WTC11 (cell line): ENCODE data around the gene GUCY2D. TPM values are rescaled to one million over a fixed set of nuclear protein-coding genes. Genes with fewer than 3 reads are reported as not detected.

ENCODE experiments used
- ATAC-seq: fragments of 200-7000 bp; cut with Tn5 transposase; 2 replicates; pipeline ENCODE4 v1.10.0; 2021; ENCODE audit warnings: mild to moderate bottlenecking, moderate library complexity
- CTCF ChIA-PET: fragments of 300-600 bp; sonication (Branson Sonifier 250); formaldehyde crosslinking; loops from one replicate; lab custom pipeline; 2021; ENCODE audit warnings: antibody characterized with exemption; lab: Charles Lee
- POLR2A ChIA-PET: fragments of 350-600 bp; sonication (Branson Sonifier 250); formaldehyde crosslinking; loops from one replicate; lab custom pipeline; 2021; ENCODE audit warnings: antibody characterized with exemption; lab: Charles Lee
- DNase-seq: peaks from one replicate; pipeline ENCODE4 v3.0.0; 2021; ENCODE audit warnings: low spot score
- H3K27ac Mint-ChIP-seq: 2 replicates; pipeline ENCODE4 v1.8.0; 2021; ENCODE audit warnings: mixed read lengths
- H3K27me3 Mint-ChIP-seq: 2 replicates; pipeline ENCODE4 v1.8.0; 2021; ENCODE audit warnings: low read depth, mild to moderate bottlenecking, moderate library complexity, mixed read lengths
- H3K36me3 Mint-ChIP-seq: 2 replicates; pipeline ENCODE4 v1.8.0; 2021; ENCODE audit warnings: mixed read lengths
- H3K4me1 Mint-ChIP-seq: 2 replicates; pipeline ENCODE4 v1.8.0; 2022; ENCODE audit warnings: mixed read lengths
- H3K4me3 Mint-ChIP-seq: 2 replicates; pipeline ENCODE4 v1.8.0; 2021; ENCODE audit warnings: mild to moderate bottlenecking, moderate library complexity, mixed read lengths
- H3K9me3 Mint-ChIP-seq: 2 replicates; pipeline ENCODE4 v1.8.0; 2021; ENCODE audit warnings: mixed read lengths
- ATF1 ChIP-seq: sonication (generic); formaldehyde crosslinking; IDR thresholded peaks from 2 replicates; pipeline ENCODE4 v1.8.1; 2023; ENCODE audit warnings: mild to moderate bottlenecking, moderate library complexity, missing genetic modification reagents
- ESRRA ChIP-seq: sonication (generic); formaldehyde crosslinking; IDR thresholded peaks from 2 replicates; pipeline ENCODE4 v1.8.1; 2022; ENCODE audit warnings: mild to moderate bottlenecking, missing genetic modification reagents, borderline replicate concordance
- ETV6 ChIP-seq: sonication (generic); formaldehyde crosslinking; IDR thresholded peaks from 2 replicates; pipeline ENCODE4 v1.8.1; 2022; ENCODE audit warnings: mild to moderate bottlenecking, missing genetic modification reagents
- FOXP1 ChIP-seq: sonication (generic); formaldehyde crosslinking; IDR thresholded peaks from 2 replicates; pipeline ENCODE4 v1.8.0; 2022; ENCODE audit warnings: missing genetic modification reagents, mild to moderate bottlenecking, moderate library complexity, borderline replicate concordance
- GTF2I ChIP-seq: fragments of 250-450 bp; sonication (Bioruptor Pico); conservative IDR thresholded peaks from 2 replicates; pipeline ENCODE4 v1.4.0; 2021; ENCODE audit warnings: mild to moderate bottlenecking
- HMGA2 ChIP-seq: fragments of 250-450 bp; sonication (Bioruptor Pico); IDR thresholded peaks from 2 replicates; pipeline ENCODE4 v1.4.0; 2021; ENCODE audit warnings: mild to moderate bottlenecking, moderate library complexity
- MXD4 ChIP-seq: fragments of 250-450 bp; sonication (Bioruptor Pico); IDR thresholded peaks from 2 replicates; pipeline ENCODE4 v1.8.0; 2021; ENCODE audit warnings: mild to moderate bottlenecking, moderate library complexity, borderline replicate concordance
- NFYB ChIP-seq: sonication (generic); formaldehyde crosslinking; conservative IDR thresholded peaks from 2 replicates; pipeline ENCODE4 v1.8.0; 2022; ENCODE audit warnings: low read depth, missing genetic modification reagents
- PRRX2 ChIP-seq: fragments of 250-450 bp; sonication (Bioruptor Pico); IDR thresholded peaks from 2 replicates; pipeline ENCODE4 v1.8.0; 2021; ENCODE audit warnings: mild to moderate bottlenecking
- SOX15 ChIP-seq: fragments of 250-450 bp; sonication (Bioruptor Pico); IDR thresholded peaks from 2 replicates; pipeline ENCODE4 v1.9.0; 2021; ENCODE audit warnings: mild to moderate bottlenecking
- ZNF219 ChIP-seq: sonication (generic); formaldehyde crosslinking; IDR thresholded peaks from 2 replicates; pipeline ENCODE4 v1.8.0; 2023; ENCODE audit warnings: missing genetic modification reagents, mild to moderate bottlenecking, borderline replicate concordance
- ZNF232 ChIP-seq: sonication (generic); formaldehyde crosslinking; IDR thresholded peaks from 2 replicates; pipeline ENCODE4 v1.8.0; 2022; ENCODE audit warnings: mild to moderate bottlenecking, missing genetic modification reagents
- total RNA-seq: library from RNA; stranded (reverse); gene quantifications from 3 replicates; pipeline ENCODE4 v1.2.3, GENCODE V29; 2021
- TF ChIP-seq, protein P1 (sequence below): sonication (generic); formaldehyde crosslinking; IDR thresholded peaks from 2 replicates; pipeline ENCODE4 v1.8.0; 2022; ENCODE audit warnings: mild to moderate bottlenecking, missing genetic modification reagents
- TF ChIP-seq, protein P2 (sequence below): sonication (generic); formaldehyde crosslinking; conservative IDR thresholded peaks from 2 replicates; pipeline ENCODE4 v1.8.1; 2022; ENCODE audit warnings: mild to moderate bottlenecking, missing genetic modification reagents
- TF ChIP-seq, protein P3 (sequence below): sonication (generic); formaldehyde crosslinking; IDR thresholded peaks from 2 replicates; pipeline ENCODE4 v1.8.1; 2022; ENCODE audit warnings: mild to moderate bottlenecking, missing genetic modification reagents, moderate library complexity, borderline replicate concordance
- TF ChIP-seq, protein P4 (sequence below): sonication (generic); formaldehyde crosslinking; IDR thresholded peaks from 2 replicates; pipeline ENCODE4 v1.8.1; 2023; ENCODE audit warnings: mild to moderate bottlenecking, missing genetic modification reagents, moderate library complexity
- TF ChIP-seq, protein P5 (sequence below): sonication (generic); formaldehyde crosslinking; IDR thresholded peaks from 2 replicates; pipeline ENCODE4 v1.8.1; 2022; ENCODE audit warnings: low read depth, missing genetic modification reagents, borderline replicate concordance
- TF ChIP-seq, protein P6 (sequence below): fragments of 250-450 bp; sonication (Bioruptor Pico); conservative IDR thresholded peaks from 2 replicates; pipeline ENCODE4 v1.9.0; 2021; ENCODE audit warnings: mild to moderate bottlenecking
- TF ChIP-seq, protein P7 (sequence below): sonication (generic); formaldehyde crosslinking; IDR thresholded peaks from 2 replicates; pipeline ENCODE4 v1.8.1; 2022; ENCODE audit warnings: missing genetic modification reagents, borderline replicate concordance

The GUCY2D gene
- total RNA-seq, 1 experiment from 2014 or later, result 0.87 TPM

DNA sequence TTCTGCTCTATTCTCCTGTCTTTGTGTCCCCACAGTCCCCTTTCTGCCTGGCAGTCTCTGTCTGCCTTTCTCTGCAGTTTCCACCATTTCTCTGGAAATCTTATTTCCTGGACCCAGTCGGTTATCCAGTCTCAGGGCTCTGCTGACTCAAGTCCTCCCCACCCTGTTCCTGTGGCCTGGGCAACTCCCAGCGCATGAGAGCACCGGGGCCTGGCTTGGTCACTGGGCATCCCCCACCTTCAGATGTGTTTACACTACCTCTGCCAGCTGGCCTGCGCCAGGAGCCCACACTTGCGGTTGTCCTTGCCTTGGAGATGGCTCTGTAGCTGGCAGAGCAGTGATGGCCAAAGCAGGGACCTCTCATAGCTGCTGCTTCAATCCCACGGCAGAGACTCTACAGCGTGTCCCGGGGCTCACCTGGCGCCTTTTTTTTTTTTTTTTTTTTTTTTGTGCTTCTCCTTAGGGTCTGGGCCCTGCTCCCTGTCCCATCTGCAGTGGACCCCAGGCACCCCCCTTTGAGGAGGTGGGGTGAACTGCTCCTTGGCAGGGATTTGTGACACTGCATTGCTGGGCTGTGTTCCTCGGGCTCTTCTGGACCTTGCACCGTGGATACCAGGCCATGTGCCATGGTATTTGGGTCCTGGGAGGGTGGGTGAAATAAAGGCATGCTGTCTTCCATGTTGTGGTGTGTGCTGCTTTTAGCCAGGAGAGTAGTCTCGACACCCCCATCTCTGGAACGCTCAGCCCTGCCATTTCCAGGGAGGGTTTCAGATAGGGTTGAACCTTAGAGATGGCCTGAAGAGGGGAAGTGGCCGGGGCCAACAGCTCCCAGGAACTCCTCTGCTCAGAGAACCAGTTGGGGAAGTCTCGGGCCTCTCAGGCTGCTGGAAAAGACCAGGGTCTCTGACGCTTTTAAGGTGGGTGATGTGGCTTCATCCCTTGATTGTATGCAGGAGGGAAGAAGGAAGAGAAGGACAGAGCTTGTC is 17.5 kb downstream of the GUCY2D start:
- POLR2A ChIA-PET, result no interaction called here
- H3K36me3 Mint-ChIP-seq, result no peaks in the 10 kb centered on the region
- TF ChIP-seq PRRX2 (no peak), FOXP1 (CRISPR knock-in tag) (no peak), ETV6 (CRISPR knock-in tag) (no peak), HMGA2 (CRISPR knock-in tag) (no peak), SOX15 (CRISPR knock-in tag) (no peak), NFYB (CRISPR knock-in tag) (no peak), ZNF232 (no peak), MXD4 (CRISPR knock-in tag) (no peak), ATF1 (CRISPR knock-in tag) (no peak), GTF2I (no peak), ESRRA (no peak), ZNF219 (CRISPR knock-in tag) (no peak)
- TF ChIP-seq, protein P1, sequence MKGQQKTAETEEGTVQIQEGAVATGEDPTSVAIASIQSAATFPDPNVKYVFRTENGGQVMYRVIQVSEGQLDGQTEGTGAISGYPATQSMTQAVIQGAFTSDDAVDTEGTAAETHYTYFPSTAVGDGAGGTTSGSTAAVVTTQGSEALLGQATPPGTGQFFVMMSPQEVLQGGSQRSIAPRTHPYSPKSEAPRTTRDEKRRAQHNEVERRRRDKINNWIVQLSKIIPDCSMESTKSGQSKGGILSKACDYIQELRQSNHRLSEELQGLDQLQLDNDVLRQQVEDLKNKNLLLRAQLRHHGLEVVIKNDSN (CRISPR knock-in tag), result no peak
- TF ChIP-seq, protein P2, sequence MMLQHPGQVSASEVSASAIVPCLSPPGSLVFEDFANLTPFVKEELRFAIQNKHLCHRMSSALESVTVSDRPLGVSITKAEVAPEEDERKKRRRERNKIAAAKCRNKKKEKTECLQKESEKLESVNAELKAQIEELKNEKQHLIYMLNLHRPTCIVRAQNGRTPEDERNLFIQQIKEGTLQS (CRISPR knock-in tag), result no peak
- TF ChIP-seq, protein P3, sequence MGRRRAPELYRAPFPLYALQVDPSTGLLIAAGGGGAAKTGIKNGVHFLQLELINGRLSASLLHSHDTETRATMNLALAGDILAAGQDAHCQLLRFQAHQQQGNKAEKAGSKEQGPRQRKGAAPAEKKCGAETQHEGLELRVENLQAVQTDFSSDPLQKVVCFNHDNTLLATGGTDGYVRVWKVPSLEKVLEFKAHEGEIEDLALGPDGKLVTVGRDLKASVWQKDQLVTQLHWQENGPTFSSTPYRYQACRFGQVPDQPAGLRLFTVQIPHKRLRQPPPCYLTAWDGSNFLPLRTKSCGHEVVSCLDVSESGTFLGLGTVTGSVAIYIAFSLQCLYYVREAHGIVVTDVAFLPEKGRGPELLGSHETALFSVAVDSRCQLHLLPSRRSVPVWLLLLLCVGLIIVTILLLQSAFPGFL (CRISPR knock-in tag), result no peak
- TF ChIP-seq, protein P4, sequence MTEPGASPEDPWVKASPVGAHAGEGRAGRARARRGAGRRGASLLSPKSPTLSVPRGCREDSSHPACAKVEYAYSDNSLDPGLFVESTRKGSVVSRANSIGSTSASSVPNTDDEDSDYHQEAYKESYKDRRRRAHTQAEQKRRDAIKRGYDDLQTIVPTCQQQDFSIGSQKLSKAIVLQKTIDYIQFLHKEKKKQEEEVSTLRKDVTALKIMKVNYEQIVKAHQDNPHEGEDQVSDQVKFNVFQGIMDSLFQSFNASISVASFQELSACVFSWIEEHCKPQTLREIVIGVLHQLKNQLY (CRISPR knock-in tag), result no peak
- TF ChIP-seq, protein P5, sequence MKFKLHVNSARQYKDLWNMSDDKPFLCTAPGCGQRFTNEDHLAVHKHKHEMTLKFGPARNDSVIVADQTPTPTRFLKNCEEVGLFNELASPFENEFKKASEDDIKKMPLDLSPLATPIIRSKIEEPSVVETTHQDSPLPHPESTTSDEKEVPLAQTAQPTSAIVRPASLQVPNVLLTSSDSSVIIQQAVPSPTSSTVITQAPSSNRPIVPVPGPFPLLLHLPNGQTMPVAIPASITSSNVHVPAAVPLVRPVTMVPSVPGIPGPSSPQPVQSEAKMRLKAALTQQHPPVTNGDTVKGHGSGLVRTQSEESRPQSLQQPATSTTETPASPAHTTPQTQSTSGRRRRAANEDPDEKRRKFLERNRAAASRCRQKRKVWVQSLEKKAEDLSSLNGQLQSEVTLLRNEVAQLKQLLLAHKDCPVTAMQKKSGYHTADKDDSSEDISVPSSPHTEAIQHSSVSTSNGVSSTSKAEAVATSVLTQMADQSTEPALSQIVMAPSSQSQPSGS (CRISPR knock-in tag), result no peak
- TF ChIP-seq, protein P6, sequence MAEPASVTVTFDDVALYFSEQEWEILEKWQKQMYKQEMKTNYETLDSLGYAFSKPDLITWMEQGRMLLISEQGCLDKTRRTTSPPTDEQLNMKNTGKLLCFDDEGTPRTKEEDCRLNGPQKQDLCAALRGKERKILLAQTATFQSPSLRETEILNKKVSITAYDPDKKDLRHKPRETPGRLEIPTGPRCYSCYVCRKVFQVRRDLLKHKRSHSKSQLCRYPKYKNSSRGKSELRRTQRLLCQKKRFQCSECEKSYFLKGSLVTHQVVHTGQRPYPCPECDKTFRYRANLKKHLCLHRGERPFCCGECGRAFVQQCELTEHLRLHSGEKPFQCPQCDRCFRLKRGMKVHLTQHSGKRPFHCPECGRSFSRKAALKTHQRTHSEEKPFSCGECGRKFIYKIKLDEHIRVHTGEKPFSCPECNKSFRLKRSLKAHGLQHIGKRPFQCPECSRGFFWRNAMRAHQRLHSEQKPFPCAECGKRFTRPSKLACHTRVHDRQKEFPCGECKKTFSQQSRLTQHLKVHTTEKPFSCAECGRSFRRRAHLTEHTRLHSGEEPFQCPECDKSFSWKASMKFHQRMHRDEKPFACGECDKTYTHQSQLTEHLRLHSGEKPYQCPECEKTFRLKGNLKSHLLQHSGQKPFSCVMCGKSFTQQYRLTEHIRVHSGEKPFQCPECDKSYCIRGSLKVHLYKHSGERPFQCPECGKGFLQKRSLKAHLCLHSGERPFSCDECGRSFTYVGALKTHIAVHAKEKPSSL (CRISPR knock-in tag), result no peak
- TF ChIP-seq, protein P7, sequence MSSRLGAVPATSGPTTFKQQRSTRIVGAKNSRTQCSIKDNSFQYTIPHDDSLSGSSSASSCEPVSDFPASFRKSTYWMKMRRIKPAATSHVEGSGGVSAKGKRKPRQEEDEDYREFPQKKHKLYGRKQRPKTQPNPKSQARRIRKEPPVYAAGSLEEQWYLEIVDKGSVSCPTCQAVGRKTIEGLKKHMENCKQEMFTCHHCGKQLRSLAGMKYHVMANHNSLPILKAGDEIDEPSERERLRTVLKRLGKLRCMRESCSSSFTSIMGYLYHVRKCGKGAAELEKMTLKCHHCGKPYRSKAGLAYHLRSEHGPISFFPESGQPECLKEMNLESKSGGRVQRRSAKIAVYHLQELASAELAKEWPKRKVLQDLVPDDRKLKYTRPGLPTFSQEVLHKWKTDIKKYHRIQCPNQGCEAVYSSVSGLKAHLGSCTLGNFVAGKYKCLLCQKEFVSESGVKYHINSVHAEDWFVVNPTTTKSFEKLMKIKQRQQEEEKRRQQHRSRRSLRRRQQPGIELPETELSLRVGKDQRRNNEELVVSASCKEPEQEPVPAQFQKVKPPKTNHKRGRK (CRISPR knock-in tag), result no peak
- TF ChIP-seq, all 79 proteins: peak for 0
- Mint-ChIP-seq H3K27me3 (peaks cover 9% of the 10 kb centered on the region), H3K27ac (peak overlapping the region; percentile 54; the same call in 1 of the 2 replicates), H3K9me3 (no peaks in the 10 kb centered on the region), H3K4me3 (no peak overlapping the region), H3K4me1 (peaks cover 7% of the 10 kb centered on the region)
- no peak for ATAC-seq
- CTCF ChIA-PET, result interaction anchor here (0.8 to 8.3 kb wide), 7 partner anchors 20 to 59 kb away, joined by 3 to 154 read pairs (median 8); partner anchors contain the start of gene ALOX15B
- no peak for DNase-seq
